AG08396 (cell line): ENCODE measurements around the gene LRFN3.
A peak's percentile ranks its signal among the peaks of the same experiment; 100 is the strongest.
"Not testable (repeated sequence)": the region's sequence is repeated elsewhere in the genome, so short reads cannot be mapped to it uniquely, and the experiment has no call there.

Experiments
- DNase-seq: peaks from one replicate; pipeline ENCODE4 v3.0.0; 2012; ENCODE audit warnings: low spot score, mixed read lengths

The LRFN3 gene

GRCh38 chr19:35939307-35940077, 3.3 kb downstream of the LRFN3 start:
- DNase-seq, result no peak

GRCh38 chr19:35940078-35940775, 4.1 kb downstream of the LRFN3 start:
- peak; percentile 3 for DNase-seq

- DNase-seq, result no peak
Observed at GRCh38 chr19:35940839-35941238, 4.7 kb downstream of the LRFN3 start.

GRCh38 chr19:35942235-35942634, 6.1 kb downstream of the LRFN3 start:
- no peak for DNase-seq

GRCh38 chr19:35943321-35944301, 7.4 kb downstream of the LRFN3 start:
- no peak for DNase-seq

GRCh38 chr19:35944556-35944955, 8.4 kb downstream of the LRFN3 start:
- no peak for DNase-seq

GRCh38 chr19:35945121-35945790, 9.1 kb downstream of the LRFN3 start:
- no peak for DNase-seq

GRCh38 chr19:35946203-35946602, 10.0 kb downstream of the LRFN3 start:
- DNase-seq, result no peak

- no peak for DNase-seq
Observed at GRCh38 chr19:35949131-35949530, 13.0 kb downstream of the LRFN3 start.

- no peak for DNase-seq
Observed at GRCh38 chr19:35955881-35956634, 19.9 kb downstream of the LRFN3 start.

- not testable (repeated sequence) for DNase-seq
Observed at GRCh38 chr19:35957411-35957810, 21.2 kb downstream of the LRFN3 start.

GRCh38 chr19:35958660-35959039, 22.5 kb downstream of the LRFN3 start:
- DNase-seq, result no peak

GRCh38 chr19:35959040-35959967, 23.1 kb downstream of the LRFN3 start:
- peak; percentile 63 for DNase-seq

- DNase-seq, result no peak
Observed at GRCh38 chr19:35959968-35960320, 23.8 kb downstream of the LRFN3 start.

- DNase-seq, result no peak
Observed at GRCh38 chr19:35960432-35960972, 24.3 kb downstream of the LRFN3 start.

GRCh38 chr19:35963514-35963913, 27.3 kb downstream of the LRFN3 start:
- peak; percentile 75 for DNase-seq

- no peak for DNase-seq
Observed at GRCh38 chr19:35966771-35967170, 30.6 kb downstream of the LRFN3 start.

GRCh38 chr19:35973487-35973886, 37.3 kb downstream of the LRFN3 start:
- no peak for DNase-seq

GRCh38 chr19:35975608-35976214, 39.5 kb downstream of the LRFN3 start:
- DNase-seq, result peak; percentile 56
